ENCODE results near the gene C1QTNF7. TPM values are rescaled to one million over a fixed set of nuclear protein-coding genes. Genes with fewer than 3 reads are reported as not detected.

C1QTNF7 gene
- total and polyA plus RNA-seq, 2 experiments from 2014 or later = not detected

DNA sequence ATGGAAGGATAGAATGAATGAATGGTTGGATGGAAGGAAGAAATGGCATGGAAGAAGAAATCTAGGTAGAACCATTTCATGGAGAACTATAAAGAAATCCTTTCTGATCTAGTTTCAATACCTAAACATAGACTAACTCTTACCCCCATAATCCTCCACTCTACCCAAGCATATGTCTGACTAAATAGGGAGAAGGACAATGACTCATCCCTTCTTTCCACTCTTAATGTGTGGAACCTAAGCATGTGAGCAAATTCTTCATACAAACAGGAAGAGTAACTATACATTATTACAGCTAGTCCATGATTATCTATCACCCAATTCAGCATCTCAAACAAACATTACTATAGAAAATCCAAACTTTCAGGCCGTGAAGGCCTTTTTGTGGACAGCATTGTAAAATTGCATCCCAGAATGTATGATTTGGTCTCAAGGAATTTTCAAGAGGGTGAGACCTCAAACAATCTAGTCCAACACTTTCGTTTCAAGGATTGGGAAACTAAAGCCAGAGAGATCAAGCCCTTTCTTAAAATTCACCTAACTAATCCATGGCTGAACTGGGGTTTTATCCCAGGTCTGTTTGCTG, 11.2 kb downstream of the C1QTNF7 start:
- H3K4me1 ChIP-seq (ENCODE audit: insufficient read depth) = peaks cover 9% of the 10 kb centered on the region; the same call in 1 of the 2 replicates
- H4K20me1 ChIP-seq (ENCODE audit: insufficient read depth) = no peaks in the 10 kb centered on the region
- H3K27me3 ChIP-seq (replicated peaks; ENCODE audit: insufficient read depth) = no peaks in the 10 kb centered on the region
- H3F3A ChIP-seq (ENCODE audit: insufficient read depth) = peaks cover 7% of the 10 kb centered on the region
- no peak overlapping the region for H3K27ac ChIP-seq
- no peak overlapping the region for H3K4me3 ChIP-seq
- peak; percentile 54 for DNase-seq
- no peak overlapping the region for H3K9ac ChIP-seq
- H3K9me2 ChIP-seq (ENCODE audit: insufficient read depth) = 0 out of 2 replicates have a peak, but pooled peaks cover 2% of the 10 kb centered on the region
- no peak overlapping the region for H2AFZ ChIP-seq
- TF ChIP-seq EZH2phosphoT487 (IDR thresholded peaks at IDR 0.05; ENCODE audit: insufficient read depth, low read depth) = no peak
- TF ChIP-seq EZH2 (IDR thresholded peaks at IDR 0.05; ENCODE audit: insufficient read depth, poor library complexity, severe bottlenecking) = no peak
- no peaks in the 10 kb centered on the region for H3K79me2 ChIP-seq (ENCODE audit: insufficient read depth)
- H3K9me3 ChIP-seq (ENCODE audit: low read depth) = no peaks in the 10 kb centered on the region
- H3K4me2 ChIP-seq (ENCODE audit: unreplicated experiment) = no peak overlapping the region
- 42 to 61% methylated on average over 2 of the region's 2 CpGs for WGBS, 2 experiments (ENCODE audit: low coverage in 1 of 2, low lambda C conversion rate in 2 of 2, missing lambda C conversion rate in 2 of 2)
- in situ Hi-C loops (cut with MboI) = no loop called here
- H3K36me3 ChIP-seq (ENCODE audit: low read depth) = no peaks in the 10 kb centered on the region

DNA sequence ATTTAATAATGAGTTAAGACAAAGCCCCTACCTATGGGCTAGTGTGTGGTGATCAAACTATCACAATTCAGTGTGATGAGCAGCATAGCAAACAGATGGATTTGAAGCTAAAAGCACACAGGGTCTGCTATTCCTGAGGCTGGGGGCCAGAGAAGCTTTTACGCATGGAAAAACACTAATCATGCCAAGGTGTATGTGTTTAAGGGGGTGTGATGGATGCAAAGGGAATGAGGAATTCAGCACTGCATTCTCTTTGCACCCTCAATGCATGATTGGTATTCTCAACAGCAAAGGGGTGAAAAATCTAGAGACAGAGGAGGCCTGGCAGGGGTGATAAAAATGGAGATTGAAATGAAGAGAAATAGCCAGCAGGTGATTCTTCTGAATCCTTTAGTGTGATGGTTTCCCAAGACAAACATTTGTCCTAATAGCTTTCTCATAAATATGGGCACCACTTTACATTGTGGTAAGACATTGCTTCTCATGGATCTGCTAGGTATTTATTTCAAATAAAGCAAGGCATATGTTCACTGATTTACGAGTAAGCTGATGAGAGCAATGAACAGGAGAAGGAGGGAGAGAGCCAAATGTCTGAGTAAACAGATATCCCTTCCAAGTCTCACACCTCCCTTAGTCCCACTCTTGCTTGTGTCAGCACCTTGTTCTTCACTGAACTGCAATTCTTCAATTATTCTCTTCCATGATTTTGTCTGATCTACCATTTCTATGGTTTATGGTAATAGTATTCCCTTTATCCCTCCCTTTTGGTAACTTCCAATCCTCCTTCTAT, 15.7 kb downstream of the C1QTNF7 start:
- H3K9me3 ChIP-seq (ENCODE audit: low read depth) = no peaks in the 10 kb centered on the region
- no peak overlapping the region for H3K9ac ChIP-seq
- H3K9me2 ChIP-seq (ENCODE audit: insufficient read depth) = 0 out of 2 replicates have a peak, but pooled peaks cover 2% of the 10 kb centered on the region
- no peak overlapping the region for H2AFZ ChIP-seq
- H3K4me2 ChIP-seq (ENCODE audit: unreplicated experiment) = no peak overlapping the region
- no peaks in the 10 kb centered on the region for H3K79me2 ChIP-seq (ENCODE audit: insufficient read depth)
- peaks cover 9% of the 10 kb centered on the region; the same call in 1 of the 2 replicates for H3K4me1 ChIP-seq (ENCODE audit: insufficient read depth)
- DNase-seq = no peak
- 68 to 69% methylated on average over 2 of the region's 2 CpGs for WGBS, 2 experiments (ENCODE audit: low coverage in 1 of 2, low lambda C conversion rate in 2 of 2, missing lambda C conversion rate in 2 of 2)
- no peaks in the 10 kb centered on the region for H3K27me3 ChIP-seq (replicated peaks; ENCODE audit: insufficient read depth)
- in situ Hi-C loops (cut with MboI) = no loop called here
- TF ChIP-seq EZH2 (IDR thresholded peaks at IDR 0.05; ENCODE audit: insufficient read depth, poor library complexity, severe bottlenecking) = no peak
- no peak for TF ChIP-seq EZH2phosphoT487 (IDR thresholded peaks at IDR 0.05; ENCODE audit: insufficient read depth, low read depth)
- no peak overlapping the region for H3K27ac ChIP-seq
- H3F3A ChIP-seq (ENCODE audit: insufficient read depth) = peaks cover 7% of the 10 kb centered on the region
- no peaks in the 10 kb centered on the region for H4K20me1 ChIP-seq (ENCODE audit: insufficient read depth)
- no peak overlapping the region for H3K4me3 ChIP-seq
- H3K36me3 ChIP-seq (ENCODE audit: low read depth) = no peaks in the 10 kb centered on the region

DNA sequence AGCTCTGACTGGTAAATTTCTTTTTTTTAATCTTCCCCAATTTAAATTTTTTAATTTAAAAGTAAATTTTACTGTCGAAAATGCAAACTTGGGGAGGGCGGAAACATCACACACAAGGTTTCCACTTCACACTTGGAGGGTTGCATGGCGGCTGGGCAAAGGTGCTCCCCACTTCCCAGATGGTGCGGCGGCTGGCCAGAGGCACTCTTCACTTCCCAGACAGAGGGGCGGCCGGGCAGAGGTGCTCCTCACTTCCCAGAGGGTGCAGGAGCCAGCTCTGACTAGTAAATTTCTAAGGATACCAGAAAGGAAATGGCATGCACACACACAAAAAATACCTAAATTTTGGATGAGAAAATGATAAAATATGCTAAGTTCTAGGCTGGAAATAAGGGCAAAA, 16.4 kb downstream of the C1QTNF7 start:
- no peaks in the 10 kb centered on the region for H3K36me3 ChIP-seq (ENCODE audit: low read depth)
- TF ChIP-seq EZH2phosphoT487 (IDR thresholded peaks at IDR 0.05; ENCODE audit: insufficient read depth, low read depth) (no peak), EZH2 (IDR thresholded peaks at IDR 0.05; ENCODE audit: insufficient read depth, poor library complexity, severe bottlenecking) (no peak)
- H3K4me2 ChIP-seq (ENCODE audit: unreplicated experiment) = no peak overlapping the region
- in situ Hi-C loops (cut with MboI) = no loop called here
- H2AFZ ChIP-seq = no peak overlapping the region
- 91 to 96% methylated on average over 7 of the region's 7 CpGs for WGBS, 2 experiments (ENCODE audit: low coverage in 1 of 2, low lambda C conversion rate in 2 of 2, missing lambda C conversion rate in 2 of 2)
- peaks cover 3% of the 10 kb centered on the region for H3F3A ChIP-seq (ENCODE audit: insufficient read depth)
- H3K27ac ChIP-seq = no peak overlapping the region
- no peak overlapping the region for H3K9ac ChIP-seq
- no peaks in the 10 kb centered on the region for H3K9me3 ChIP-seq (ENCODE audit: low read depth)
- no peaks in the 10 kb centered on the region for H4K20me1 ChIP-seq (ENCODE audit: insufficient read depth)
- no peaks in the 10 kb centered on the region for H3K79me2 ChIP-seq (ENCODE audit: insufficient read depth)
- H3K27me3 ChIP-seq (replicated peaks; ENCODE audit: insufficient read depth) = no peaks in the 10 kb centered on the region
- peaks cover 3% of the 10 kb centered on the region; the same call in 1 of the 2 replicates for H3K4me1 ChIP-seq (ENCODE audit: insufficient read depth)
- no peaks in the 10 kb centered on the region for H3K9me2 ChIP-seq (ENCODE audit: insufficient read depth)
- no peak overlapping the region for H3K4me3 ChIP-seq
- DNase-seq = no peak

DNA sequence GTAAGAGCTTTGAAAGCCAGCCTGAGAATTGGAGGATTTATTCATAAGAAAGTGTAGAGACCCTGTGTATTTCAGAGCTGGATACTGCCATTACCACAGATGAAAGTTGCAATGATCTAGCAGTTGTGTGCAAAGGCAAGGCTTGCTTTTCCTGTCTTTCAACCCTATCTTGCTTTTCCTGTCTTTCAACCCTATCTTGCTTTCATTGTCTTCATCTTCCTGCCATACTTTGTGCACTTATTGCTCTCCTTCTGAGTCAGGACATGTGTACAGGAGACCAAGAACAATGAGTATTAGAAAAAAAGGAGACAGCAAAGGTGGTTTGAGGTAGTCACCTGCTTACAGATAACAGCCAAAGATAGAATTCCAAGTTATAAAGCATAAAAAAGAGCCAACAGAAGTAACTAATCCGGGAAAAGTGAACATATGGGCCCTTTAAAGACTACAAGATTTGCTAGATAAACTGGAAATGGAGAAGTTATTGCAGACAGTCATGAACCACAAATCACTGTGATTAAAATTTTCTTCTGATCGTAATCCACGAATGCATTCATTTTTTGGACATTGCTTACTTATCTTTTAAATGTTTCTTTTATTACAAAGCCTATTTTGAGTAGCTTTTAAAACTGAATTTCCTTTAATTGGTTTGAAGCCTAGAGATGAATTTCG, 17.2 kb downstream of the C1QTNF7 start:
- no peak overlapping the region for H3K4me2 ChIP-seq (ENCODE audit: unreplicated experiment)
- TF ChIP-seq EZH2phosphoT487 (IDR thresholded peaks at IDR 0.05; ENCODE audit: insufficient read depth, low read depth) (no peak), EZH2 (IDR thresholded peaks at IDR 0.05; ENCODE audit: insufficient read depth, poor library complexity, severe bottlenecking) (no peak)
- DNase-seq = no peak
- H3K9me3 ChIP-seq (ENCODE audit: low read depth) = no peaks in the 10 kb centered on the region
- no peak overlapping the region for H3K4me3 ChIP-seq
- no peaks in the 10 kb centered on the region for H3K79me2 ChIP-seq (ENCODE audit: insufficient read depth)
- no peak overlapping the region for H3K27ac ChIP-seq
- H2AFZ ChIP-seq = no peak overlapping the region
- H3K36me3 ChIP-seq (ENCODE audit: low read depth) = no peaks in the 10 kb centered on the region
- no peaks in the 10 kb centered on the region for H3K27me3 ChIP-seq (replicated peaks; ENCODE audit: insufficient read depth)
- H3K4me1 ChIP-seq (ENCODE audit: insufficient read depth) = no peaks in the 10 kb centered on the region
- H3F3A ChIP-seq (ENCODE audit: insufficient read depth) = peaks cover 5% of the 10 kb centered on the region; the same call in 1 of the 2 replicates
- 63 to 66% methylated on average over 4 of the region's 4 CpGs for WGBS, 2 experiments (ENCODE audit: low coverage in 1 of 2, low lambda C conversion rate in 2 of 2, missing lambda C conversion rate in 2 of 2)
- in situ Hi-C loops (cut with MboI) = no loop called here
- no peak overlapping the region for H3K9ac ChIP-seq
- no peaks in the 10 kb centered on the region for H4K20me1 ChIP-seq (ENCODE audit: insufficient read depth)
- H3K9me2 ChIP-seq (ENCODE audit: insufficient read depth) = no peaks in the 10 kb centered on the region
